OCI-LY7 (cell line): ENCODE results near the gene POLR2H. TPM values are rescaled to one million over a fixed set of nuclear protein-coding genes. Genes with fewer than 3 reads are reported as not detected.

ENCODE experiments used
- BruUV-seq: library from RNA; stranded (reverse); fragments of 400-500 nt; replicated peaks from 2 replicates; lab custom pipeline; 2021; lab: Mats Ljungman, UMichigan
- CTCF ChIA-PET: fragments of 300-600 bp; sonication (Branson Sonifier 250); formaldehyde crosslinking; loops from one replicate; lab custom pipeline; 2022; ENCODE audit warnings: antibody characterized with exemption; ENCODE audit not compliant: unreplicated experiment; lab: Charles Lee
- POLR2A ChIA-PET: fragments of 300-600 bp; sonication (Branson Sonifier 250); formaldehyde crosslinking; loops from one replicate; lab custom pipeline; 2022; ENCODE audit warnings: antibody characterized with exemption; lab: Charles Lee
- DNase-seq: peaks from one replicate; pipeline ENCODE4 v3.0.0-alpha.2; 2015; ENCODE audit warnings: low spot score
- H2AFZ ChIP-seq: fragments of 200-600 bp; sonication (generic), shearing (Covaris generic); 2 replicates; pipeline ENCODE4 v1.6.1; 2014; ENCODE audit warnings: mild to moderate bottlenecking, antibody characterized with exemption, low read length, moderate library complexity
- H3K27ac ChIP-seq: fragments of 200-600 bp; sonication (generic); 2 replicates; pipeline ENCODE4 v1.5.1; 2014; ENCODE audit warnings: mixed run types, low read depth, mild to moderate bottlenecking, moderate library complexity, low read length, inconsistent platforms; ENCODE audit not compliant: poor library complexity, severe bottlenecking
- H3K36me3 ChIP-seq: fragments of 200-600 bp; sonication (generic); 2 replicates; pipeline ENCODE4 v1.6.1; 2014; ENCODE audit warnings: mild to moderate bottlenecking, antibody characterized with exemption, low read length, moderate library complexity, mixed read lengths; ENCODE audit not compliant: insufficient read depth
- H3K4me1 ChIP-seq: fragments of 200-600 bp; sonication (generic); 2 replicates; pipeline ENCODE4 v1.5.1; 2014; ENCODE audit warnings: mild to moderate bottlenecking, low read length; ENCODE audit not compliant: insufficient read depth, poor library complexity, severe bottlenecking
- H3K4me2 ChIP-seq: fragments of 200-600 bp; sonication (generic); 2 replicates; pipeline ENCODE4 v1.6.1; 2014; ENCODE audit warnings: mild to moderate bottlenecking, low read length
- H3K4me3 ChIP-seq: fragments of 200-600 bp; sonication (generic); 2 replicates; pipeline ENCODE4 v1.5.1; 2014; ENCODE audit warnings: mild to moderate bottlenecking, low read depth, low read length; ENCODE audit not compliant: poor library complexity, severe bottlenecking
- H3K79me2 ChIP-seq: fragments of 200-600 bp; sonication (generic); 2 replicates; pipeline ENCODE4 v1.6.1; 2016; ENCODE audit warnings: low read depth, mild to moderate bottlenecking, low read length, moderate library complexity, mixed read lengths; ENCODE audit not compliant: insufficient read depth
- H3K9me2 ChIP-seq: fragments of 200-600 bp; sonication (generic); 2 replicates; pipeline ENCODE4 v1.6.1; 2016; ENCODE audit warnings: mild to moderate bottlenecking, low read length, mixed read lengths; ENCODE audit not compliant: insufficient read depth
- H3K9me3 ChIP-seq: fragments of 200-600 bp; sonication (generic); 2 replicates; pipeline ENCODE4 v1.6.1; 2014; ENCODE audit warnings: mild to moderate bottlenecking, mixed run types, low read length, mixed read lengths
- H4K20me1 ChIP-seq: fragments of 200-600 bp; sonication (generic); 2 replicates; pipeline ENCODE4 v1.6.1; 2014; ENCODE audit warnings: mild to moderate bottlenecking, antibody characterized with exemption, low read length, moderate library complexity, mixed read lengths; ENCODE audit not compliant: insufficient read depth
- EZH2phosphoT487 ChIP-seq: fragments of 200-600 bp; sonication (generic); IDR thresholded peaks from 2 replicates; pipeline ENCODE4 v1.6.1; 2018; ENCODE audit warnings: low read depth, borderline replicate concordance, mild to moderate bottlenecking, mixed run types, antibody characterized with exemption, low read length, moderate library complexity, mixed read lengths
- intact Hi-C: fragments of 100-400 bp; cut with micrococcal nuclease; formaldehyde crosslinking; loops from one replicate; pipeline ENCODE4 v1.10.0; 2022; ENCODE audit not compliant: unreplicated experiment
- total RNA-seq, 2 experiments: library from RNA; depleted of rRNA in 1 of 2; stranded (reverse); fragments of >200 nt in 1 of 2; shearing (Covaris generic) in 1 of 2; gene quantifications; 2 replicates each; pipeline ENCODE4 v1.2.3, GENCODE V29; 2014 to 2022
- TF ChIP-seq, protein P1 (sequence below): fragments of 200-600 bp; sonication (generic); conservative IDR thresholded peaks from 2 replicates; pipeline ENCODE4 v1.5.1; 2014; ENCODE audit warnings: mild to moderate bottlenecking, antibody characterized with exemption, low read length, moderate library complexity, mixed read lengths

POLR2H gene
- total RNA-seq, 2 experiments from 2014 or later: 80.1 to 85.8 TPM

GRCh38 chr3:184414418-184415202, 53.1 kb downstream of the POLR2H start:
- Histone ChIP-seq H3K4me3 (no peak overlapping the region), H3K36me3 (no peaks in the 10 kb centered on the region), H4K20me1 (no peaks in the 10 kb centered on the region), H3K4me2 (no peak overlapping the region), H3K79me2 (no peaks in the 10 kb centered on the region), H3K9me3 (no peaks in the 10 kb centered on the region), H3K27ac (no peak overlapping the region), H3K4me1 (no peaks in the 10 kb centered on the region), H2AFZ (no peak overlapping the region), H3K9me2 (no peaks in the 10 kb centered on the region)
- no peak for TF ChIP-seq EZH2phosphoT487
- TF ChIP-seq, protein P1, sequence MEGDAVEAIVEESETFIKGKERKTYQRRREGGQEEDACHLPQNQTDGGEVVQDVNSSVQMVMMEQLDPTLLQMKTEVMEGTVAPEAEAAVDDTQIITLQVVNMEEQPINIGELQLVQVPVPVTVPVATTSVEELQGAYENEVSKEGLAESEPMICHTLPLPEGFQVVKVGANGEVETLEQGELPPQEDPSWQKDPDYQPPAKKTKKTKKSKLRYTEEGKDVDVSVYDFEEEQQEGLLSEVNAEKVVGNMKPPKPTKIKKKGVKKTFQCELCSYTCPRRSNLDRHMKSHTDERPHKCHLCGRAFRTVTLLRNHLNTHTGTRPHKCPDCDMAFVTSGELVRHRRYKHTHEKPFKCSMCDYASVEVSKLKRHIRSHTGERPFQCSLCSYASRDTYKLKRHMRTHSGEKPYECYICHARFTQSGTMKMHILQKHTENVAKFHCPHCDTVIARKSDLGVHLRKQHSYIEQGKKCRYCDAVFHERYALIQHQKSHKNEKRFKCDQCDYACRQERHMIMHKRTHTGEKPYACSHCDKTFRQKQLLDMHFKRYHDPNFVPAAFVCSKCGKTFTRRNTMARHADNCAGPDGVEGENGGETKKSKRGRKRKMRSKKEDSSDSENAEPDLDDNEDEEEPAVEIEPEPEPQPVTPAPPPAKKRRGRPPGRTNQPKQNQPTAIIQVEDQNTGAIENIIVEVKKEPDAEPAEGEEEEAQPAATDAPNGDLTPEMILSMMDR: no peak
- ChIA-PET CTCF (no interaction called here), POLR2A (interaction anchor here (0.6 to 0.8 kb wide), 3 partner anchors 9 to 209 kb away, joined by 3 to 5 read pairs (median 3); no protein-coding TSS in a partner anchor)
- no TSS peak for BruUV-seq
- no peak for DNase-seq
- intact Hi-C loops: loop anchor here (5.0 kb wide), 1 partner anchor 128 kb away; no protein-coding TSS in a partner anchor

GRCh38 chr3:184415203-184415490, 53.6 kb downstream of the POLR2H start:
- no peaks in the 10 kb centered on the region for H3K36me3 ChIP-seq
- H3K27ac ChIP-seq: no peak overlapping the region
- no peak for DNase-seq
- TF ChIP-seq EZH2phosphoT487: no peak
- TF ChIP-seq, protein P1: no peak
- no peaks in the 10 kb centered on the region for H3K4me1 ChIP-seq
- POLR2A ChIA-PET: interaction anchor here (0.6 to 0.8 kb wide), 2 partner anchors 10 to 209 kb away, joined by 3 read pairs; no protein-coding TSS in a partner anchor
- H3K79me2 ChIP-seq: no peaks in the 10 kb centered on the region
- CTCF ChIA-PET: no interaction called here
- H4K20me1 ChIP-seq: no peaks in the 10 kb centered on the region
- no peak overlapping the region for H3K4me3 ChIP-seq
- no TSS peak for BruUV-seq
- intact Hi-C loops: loop anchor here (5.0 kb wide), 1 partner anchor 127 kb away; no protein-coding TSS in a partner anchor
- H3K9me2 ChIP-seq: no peaks in the 10 kb centered on the region
- no peak overlapping the region for H2AFZ ChIP-seq
- no peak overlapping the region for H3K4me2 ChIP-seq
- H3K9me3 ChIP-seq: no peaks in the 10 kb centered on the region
